ENCODE data around the gene FICD.
A peak's percentile ranks its signal among the peaks of the same experiment; 100 is the strongest.
"Not testable (repeated sequence)": the region's sequence is repeated elsewhere in the genome, so short reads cannot be mapped to it uniquely, and the experiment has no call there.

Gene FICD

DNA sequence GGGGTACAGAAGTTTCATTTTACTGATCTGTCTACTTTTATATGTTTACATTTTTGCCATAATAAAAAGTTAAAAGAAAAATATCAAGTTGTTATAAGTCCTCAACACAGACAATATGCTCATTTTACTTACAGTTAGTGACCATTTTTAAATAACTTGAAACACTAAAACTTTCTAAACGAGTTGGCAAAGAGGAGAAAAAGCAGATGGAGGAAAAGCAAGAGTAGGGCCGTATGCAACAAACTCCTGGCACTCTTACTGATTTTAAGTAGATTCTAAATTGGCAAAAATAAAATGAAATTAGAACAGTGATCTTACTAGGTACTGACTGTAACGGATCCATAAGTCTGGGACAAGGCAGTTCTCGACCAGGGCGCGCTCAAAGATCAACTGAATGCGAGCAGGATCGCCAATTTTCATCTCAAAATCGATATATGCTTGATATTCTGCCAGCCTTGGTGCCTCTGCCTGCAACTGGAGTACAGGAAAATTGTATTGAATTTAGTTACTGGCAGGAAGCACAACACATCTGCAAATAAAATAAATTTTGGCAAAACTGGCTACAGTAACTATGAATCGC lies 23.6 kb downstream of the FICD start:
- no peak for DNase-seq

DNA sequence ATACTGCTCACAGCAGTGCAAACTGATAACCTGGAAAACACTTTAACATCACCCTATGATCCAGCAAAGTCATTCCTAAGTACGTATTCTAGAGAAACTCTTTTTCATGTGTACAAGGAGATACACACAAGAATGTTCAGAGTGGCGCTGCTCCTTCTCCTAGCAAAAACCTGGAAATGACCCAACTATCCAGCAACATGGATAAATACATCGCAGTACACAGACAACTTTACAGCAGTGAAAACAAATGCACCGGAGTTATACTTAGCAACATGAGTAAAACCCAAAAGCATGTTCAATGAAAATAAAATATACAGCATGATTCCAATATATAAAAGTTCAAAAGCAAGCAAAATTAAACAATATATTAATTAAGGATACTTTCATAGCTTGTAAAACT lies 27.2 kb downstream of the FICD start:
- no peak for DNase-seq

DNA sequence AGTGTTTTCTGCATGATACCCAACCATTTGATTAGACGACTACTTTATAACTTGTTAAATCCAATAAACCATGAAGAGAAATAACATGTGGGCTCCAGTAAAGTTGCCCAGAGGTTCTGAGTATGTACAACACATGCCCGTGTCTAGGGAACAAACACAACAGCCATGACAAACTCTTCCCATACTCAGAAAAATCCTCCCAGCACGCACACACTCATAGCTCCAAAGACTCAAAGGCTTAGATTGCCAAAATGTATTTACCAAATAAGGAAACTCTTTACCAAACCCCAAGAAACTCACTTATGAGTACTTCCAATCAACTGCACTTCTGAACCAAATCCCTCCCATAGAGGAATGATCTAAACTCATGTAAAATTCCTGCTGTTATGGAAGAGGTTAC lies 28.6 kb downstream of the FICD start:
- no peak for DNase-seq

DNA sequence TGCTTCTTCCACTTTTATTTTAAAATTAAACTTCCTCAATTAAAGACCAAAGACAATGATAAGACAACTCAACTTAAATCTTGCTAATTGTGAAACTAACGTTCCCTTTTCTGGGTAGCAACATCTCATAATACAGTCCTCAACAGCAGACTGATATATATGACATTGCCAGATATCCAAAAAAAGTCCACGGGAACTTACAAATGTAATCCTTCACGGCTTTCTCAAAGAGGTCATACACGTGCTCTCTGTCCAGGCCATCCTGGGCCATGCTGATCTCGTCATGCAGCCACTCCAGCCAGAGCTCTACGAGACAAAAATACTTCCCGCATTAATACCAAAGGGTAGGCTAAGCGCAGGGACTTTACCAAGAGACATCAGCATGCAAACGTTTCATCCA lies 32.6 kb downstream of the FICD start:
- no peak for DNase-seq

DNA sequence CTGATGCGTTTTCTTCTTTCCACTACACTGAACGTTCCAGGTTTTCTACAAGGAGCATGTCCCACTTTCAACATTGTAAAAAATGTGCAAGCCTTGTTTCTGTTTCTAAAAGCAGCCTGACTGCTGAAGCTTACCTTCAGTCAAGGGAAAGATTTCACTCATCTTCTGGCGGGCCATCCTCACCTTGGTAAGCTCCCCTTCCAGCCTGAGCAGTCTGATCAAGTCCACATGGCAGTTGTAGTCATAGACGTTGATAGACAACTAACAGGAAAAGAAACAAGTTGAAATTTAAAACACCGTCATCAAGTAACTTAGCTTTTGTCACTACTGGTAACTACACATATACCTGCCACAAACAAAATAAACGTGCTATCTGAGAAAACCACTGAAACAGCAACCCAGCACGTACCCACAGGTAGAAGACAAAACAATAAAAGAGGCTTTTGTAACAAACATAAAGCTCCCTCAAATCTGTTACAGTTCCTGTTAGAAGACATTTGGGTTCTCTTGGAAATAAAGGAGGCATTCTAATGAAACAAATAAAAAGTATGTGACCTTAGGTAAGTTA lies 34.0 kb downstream of the FICD start:
- no peak for DNase-seq

DNA sequence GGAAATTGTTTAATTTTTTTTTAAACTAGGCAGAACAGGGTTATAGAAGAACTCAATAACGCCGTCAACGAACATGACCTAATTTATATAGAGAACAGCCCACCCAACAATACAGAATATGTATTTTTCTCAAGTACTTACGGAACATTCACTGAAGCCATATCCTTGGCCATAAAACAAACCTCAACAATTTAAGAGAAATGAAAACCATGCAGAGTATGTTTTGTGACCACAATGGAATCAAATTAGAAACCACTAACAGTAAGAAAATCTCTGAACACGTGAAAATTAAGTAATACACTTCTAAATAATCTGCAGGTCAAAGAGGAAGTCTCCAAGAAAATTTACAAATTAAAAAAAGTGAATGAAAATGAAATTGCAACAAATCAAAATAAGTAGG lies 36.5 kb downstream of the FICD start:
- DNase-seq = no peak

DNA sequence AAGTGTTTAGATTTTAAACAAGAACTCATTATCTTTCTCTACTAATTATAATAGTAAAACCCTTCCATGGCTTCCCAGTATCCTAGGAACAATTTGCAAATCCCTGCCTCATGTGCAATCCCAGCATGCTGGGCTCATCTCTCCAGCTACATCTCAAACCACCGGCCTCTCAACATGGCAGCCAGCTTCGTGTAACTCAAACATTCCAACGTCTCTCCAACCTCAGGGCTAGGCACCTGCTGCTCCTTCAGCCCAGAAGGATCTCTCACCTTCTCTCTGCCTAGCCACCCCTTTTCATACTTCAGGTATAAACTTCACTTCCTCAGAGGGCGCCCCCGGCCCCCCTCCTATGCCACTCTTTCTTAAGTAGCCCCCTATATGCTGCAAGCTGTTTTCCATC lies 38.7 kb downstream of the FICD start:
- DNase-seq = no peak

DNA sequence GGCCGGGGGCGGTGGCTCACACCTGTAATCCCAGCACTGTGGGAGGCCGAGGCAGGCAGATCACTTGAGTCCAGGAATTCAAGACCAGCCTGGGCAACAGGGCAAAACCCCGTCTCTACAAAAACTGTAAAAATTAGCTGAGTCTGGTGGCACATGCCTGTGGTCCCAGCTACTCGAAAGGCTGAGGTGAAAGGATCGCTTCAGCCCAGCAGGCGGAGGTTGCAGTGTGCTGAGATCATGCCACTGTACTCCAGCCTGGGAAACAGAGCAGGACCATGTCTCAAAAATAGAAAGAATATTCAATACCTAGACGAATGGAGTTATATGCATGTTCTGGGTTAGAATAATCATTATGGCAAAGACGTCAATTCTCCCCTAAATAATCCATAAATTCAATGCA lies 40.3 kb downstream of the FICD start:
- not testable (repeated sequence) for DNase-seq

DNA sequence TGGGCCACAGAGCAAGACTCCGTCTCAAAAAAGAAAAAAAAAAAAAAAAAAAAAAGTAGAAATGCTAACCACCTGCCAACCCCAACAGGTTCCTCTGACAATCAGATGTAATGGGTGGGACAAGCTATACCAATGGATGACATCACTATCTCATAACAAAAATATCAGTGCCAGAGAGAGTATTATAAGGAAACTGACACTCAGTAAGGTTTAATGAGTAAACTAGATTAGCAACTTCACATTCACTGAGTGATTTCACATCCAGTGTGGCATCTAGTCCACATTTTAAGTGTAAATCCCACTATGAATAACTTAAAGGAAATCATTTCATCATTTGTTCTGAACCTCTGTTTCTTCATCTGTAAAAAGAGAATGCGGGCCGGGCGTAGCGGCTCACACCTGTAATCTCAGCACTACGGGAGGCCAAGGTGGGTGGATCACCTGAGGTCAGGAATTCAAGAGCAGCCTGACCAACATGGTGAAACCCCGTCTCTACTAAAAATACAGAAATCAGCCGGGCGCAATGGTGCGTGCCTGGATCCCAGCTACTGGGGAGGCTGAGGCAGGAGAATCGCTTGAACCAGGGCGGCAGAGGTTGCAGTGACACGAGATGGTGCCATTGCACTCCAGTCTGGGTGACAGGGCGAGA lies 44.1 kb downstream of the FICD start:
- DNase-seq = no peak

DNA sequence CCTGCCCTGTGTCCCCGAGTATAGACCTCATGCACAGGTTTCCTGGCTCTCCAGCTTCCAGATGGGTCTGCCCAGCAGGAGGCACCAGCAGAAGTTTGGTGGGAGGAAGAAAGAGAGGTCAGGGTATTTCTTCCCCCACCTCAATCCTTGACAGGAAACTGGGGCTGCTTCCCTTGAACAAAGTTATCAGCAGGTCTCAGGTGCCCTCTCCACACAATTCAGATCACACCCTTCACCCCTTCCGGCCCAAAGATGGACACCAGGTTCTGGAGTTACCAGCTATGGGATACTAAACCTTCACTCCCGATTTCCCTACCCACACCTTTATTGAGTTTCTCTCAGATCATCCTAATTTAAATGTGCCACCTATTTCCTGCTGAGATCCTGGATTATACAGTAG lies 44.7 kb downstream of the FICD start:
- no peak for DNase-seq

DNA sequence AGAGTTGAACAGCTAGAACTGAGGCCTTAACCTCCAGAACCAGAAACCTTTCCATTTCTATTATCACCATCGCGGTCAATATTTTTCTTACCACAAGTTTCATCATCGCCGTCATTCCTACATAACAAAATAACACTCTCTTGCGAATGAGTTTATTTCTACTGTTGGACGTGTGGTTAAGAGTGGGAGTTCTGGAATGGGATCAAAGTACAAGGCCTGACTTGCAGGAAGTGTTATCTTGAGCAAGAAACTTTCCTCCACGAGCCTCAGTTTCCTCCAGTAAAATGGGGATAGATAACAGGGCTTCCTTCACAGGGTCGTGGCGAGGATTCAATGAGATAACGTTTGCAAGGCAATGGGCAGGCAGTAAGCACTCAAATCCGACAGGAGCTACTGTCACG lies 45.2 kb downstream of the FICD start:
- no peak for DNase-seq

DNA sequence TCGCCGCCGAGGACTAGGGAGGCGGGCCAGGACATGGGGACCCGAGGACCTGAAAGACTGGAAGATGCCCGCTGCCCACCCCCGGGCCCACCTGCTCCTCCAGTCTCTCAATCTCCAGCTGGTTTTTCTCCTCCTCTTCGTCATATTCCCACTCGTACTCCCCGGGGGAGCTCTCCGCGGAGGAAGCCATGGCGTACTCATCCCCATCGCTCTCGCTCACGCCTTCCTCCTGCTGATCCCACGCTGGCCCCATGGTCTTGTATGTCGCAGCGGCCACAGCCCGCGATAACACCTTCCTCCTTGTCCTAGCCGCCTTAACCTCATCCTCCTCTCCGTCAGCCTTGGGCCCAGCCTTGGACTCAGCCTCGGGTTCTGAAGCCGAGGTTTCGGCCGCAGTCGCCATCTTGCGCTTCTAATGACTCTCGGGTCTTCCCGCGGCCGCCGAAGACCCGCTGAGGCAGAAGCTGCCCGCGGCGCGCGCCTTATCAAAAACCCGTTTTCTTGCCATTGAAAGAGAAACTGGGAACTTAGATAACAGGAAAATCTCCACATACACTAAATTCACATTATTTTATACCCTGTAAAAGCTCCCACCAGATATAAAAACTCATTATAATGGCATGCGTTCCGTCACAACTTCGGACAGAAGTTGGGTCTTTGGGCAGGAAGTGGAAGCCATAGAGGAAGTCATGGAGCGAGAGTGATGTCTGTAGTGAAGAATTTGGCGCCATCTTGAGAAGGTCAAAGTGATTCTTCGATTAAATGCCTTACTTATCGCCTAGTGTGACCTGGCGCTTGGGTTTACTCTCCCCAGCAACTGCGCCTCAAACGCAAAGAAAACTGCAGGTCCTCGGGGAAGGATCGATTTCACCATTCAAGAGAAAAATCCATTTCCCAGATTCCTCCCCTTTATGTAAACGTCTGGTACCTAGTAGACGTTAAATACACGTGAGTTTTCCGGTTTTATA lies 46.0 kb downstream of the FICD start, which contains the start of gene SART3:
Gene SART3 (minus strand): TSS at position 422 of the 968 bp plus-strand sequence. CDS start 19 bp downstream, at position 403.
- DNase-seq = peak; percentile 90

DNA sequence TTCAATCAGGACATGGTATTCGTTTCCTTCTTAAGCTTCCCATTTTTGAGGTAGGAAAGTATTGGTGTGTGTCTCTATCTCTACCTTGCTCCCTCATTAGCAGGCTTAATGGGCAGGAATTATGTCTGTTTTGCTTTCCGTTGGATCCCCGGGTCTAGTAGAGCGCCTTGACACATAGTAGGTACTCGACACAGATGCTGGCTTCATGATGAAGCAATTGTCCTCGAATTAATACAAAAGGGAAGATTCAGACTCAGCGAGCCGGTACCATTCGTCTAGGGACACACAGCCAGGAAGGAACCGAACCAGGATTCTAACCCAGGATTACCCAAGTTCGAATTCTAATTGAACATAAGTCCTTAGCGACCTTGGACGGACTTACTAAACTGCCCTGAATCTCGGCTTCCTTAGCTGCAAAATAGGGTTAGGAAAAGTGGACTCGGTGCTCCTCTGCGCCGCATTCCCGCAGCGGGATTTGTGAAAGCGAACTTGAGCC lies 46.8 kb downstream of the FICD start:
- peak; percentile 53 for DNase-seq

DNA sequence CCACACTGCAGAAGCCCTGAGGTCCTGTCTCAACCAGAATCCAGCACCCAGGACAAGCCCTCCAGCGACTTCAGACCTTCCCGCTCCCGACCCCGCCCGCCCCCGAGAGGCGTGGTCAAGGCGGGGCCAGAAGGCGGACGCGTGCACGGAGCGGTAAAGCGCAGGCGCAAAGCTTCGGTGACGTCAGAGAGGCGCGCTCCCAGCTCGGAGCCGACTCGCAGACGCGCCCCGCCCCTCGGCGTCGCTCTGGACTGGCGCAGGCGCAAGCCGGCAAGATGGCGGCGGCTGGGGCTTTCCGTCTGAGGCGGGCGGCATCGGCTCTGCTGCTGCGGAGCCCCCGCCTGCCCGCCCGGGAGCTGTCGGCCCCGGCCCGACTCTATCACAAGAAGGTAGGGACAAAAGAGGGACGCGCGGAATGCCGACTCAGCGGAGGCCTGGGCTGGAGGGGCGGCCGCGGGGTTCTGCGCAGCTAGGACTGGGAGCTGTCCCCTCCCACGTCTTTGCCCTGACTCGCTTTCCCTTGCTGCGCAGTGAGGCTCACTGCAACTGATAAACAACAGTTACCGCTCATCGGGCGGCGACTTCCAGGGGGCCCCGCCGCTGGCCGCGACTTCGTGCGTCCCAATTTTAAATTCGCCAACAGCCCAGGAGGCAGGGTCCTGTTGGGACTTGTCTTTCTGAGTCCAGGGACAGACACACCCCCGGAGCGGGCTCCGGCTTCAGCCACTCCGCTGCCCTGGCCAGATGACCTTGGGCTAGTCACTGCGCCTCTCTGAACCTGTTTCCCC lies 47.5 kb downstream of the FICD start, which contains the start of gene ISCU:
Gene ISCU (plus strand): TSS at position 249 of the 788 bp plus-strand sequence. CDS start 27 bp downstream, at position 276.
- peak; percentile 80 for DNase-seq

DNA sequence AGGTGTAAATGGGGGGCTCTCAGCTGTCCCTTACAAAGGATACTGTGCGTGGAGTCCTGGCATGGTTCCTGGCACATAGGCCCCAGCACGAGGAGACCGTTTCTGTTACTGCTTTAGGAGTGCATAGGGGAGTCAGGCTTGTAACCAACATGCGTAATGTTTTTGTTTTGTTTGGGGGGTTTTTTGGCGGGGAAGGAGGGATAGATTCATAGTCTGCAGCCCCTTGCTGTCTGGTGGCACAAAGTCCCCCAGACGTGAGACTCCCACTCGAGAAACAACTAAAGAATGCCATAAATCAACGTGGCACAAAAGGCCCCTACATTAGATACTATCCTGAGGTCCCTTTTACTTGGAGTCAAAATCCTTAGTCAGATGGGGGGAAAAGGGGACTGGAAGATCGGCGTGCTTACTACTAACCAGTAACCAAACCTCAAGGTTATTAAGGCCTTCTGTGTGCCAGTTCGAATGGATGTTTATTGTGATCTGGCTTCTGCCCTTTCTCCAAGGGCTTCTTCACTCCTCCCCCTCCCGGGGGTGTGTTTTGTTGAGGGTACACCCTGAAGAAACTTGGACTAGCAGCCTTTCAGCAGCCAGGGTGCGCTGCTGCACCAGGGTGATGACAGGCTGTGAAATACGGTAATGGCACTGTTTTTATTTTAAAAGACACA lies 48.2 kb downstream of the FICD start:
- peak; percentile 55 for DNase-seq

DNA sequence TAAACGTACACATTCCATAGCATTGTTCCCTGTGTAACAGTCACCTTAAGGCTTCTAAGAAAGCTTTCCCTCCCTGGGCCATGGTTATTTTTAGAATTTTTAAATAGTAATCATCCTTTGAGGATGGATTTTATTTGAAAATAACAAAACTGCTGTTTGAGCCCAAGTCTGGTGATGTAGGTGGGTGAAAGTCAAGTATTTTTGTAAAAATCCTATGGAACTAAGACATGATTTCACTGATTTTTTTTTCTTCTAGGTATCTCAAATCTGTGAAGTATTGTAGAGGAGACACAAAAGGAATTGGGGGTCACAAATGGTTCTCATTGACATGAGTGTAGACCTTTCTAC lies 48.7 kb downstream of the FICD start:
- no peak for DNase-seq

DNA sequence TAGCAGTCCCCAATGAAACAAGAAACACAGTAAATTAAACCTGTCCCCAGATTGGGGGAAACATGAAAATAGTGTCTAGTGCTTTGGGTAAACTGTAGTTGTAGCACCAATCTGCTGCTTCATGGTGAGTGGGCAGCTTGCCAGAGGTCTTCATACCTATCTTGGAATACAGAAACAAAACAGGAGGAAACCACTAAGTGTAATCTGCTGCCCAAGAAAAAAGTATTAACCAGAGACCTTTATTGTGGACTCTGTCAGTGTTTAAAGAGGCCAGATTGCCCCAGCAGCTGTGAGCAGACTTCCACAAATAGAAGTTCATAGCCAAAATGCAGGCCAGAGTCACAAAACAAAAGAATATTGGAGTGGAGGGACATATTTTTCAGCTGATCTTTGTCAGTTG lies 49.6 kb downstream of the FICD start:
- DNase-seq = no peak

DNA sequence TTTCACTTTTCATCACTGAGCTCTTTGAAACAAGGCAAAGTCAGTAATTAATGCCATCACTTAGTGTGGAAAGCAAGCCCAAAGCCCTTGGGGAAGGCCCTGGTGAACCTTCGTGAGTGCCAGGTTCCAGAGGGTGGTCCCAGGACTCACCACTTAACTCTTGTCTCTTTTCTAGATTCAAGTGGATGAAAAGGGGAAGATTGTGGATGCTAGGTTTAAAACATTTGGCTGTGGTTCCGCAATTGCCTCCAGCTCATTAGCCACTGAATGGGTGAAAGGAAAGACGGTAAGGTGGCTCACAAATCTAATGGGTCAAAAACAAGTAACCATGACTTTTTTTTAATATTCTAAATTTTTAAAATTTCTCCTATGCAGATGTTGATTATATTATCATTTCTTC lies 50.1 kb downstream of the FICD start:
- DNase-seq = no peak

DNA sequence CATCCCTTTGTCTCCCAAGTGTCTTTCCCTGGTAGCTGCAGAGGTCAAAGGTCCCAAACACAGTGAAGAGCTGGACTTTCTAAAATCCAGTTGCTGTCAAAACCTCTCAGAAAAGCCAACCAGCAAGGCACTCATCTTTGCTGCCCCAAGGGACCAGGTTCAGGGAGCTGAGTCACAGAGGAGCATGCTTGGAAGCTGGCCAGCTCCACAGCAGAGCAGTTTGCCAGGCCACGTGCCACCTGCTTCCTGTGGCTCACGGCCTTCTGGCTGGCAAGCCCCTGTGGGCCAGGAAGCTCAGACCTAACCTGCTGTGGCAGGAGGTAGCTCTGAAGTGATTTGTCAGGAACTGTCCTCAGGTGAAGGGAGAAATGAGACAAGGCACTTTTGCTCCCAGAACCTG lies 50.9 kb downstream of the FICD start:
- DNase-seq = peak; percentile 65

DNA sequence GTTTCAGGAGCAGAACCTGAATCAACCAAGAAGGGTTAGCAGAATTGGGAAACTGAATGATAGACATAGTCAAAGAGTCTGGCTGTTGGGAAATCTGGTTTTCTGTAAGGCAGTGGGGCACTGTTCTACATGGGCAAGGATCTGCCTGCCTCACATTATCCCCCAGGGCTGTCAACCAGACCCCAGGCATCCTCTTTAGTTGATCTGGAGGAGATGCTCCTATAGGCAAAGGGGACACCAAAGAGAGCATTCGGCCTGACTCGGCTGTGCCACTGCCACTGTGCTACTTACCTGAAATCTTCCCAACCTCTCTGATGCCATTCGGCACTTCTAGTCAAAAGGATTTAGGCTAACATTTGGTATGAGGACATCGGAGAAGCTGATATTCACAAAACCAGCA lies 51.4 kb downstream of the FICD start:
- no peak for DNase-seq

DNA sequence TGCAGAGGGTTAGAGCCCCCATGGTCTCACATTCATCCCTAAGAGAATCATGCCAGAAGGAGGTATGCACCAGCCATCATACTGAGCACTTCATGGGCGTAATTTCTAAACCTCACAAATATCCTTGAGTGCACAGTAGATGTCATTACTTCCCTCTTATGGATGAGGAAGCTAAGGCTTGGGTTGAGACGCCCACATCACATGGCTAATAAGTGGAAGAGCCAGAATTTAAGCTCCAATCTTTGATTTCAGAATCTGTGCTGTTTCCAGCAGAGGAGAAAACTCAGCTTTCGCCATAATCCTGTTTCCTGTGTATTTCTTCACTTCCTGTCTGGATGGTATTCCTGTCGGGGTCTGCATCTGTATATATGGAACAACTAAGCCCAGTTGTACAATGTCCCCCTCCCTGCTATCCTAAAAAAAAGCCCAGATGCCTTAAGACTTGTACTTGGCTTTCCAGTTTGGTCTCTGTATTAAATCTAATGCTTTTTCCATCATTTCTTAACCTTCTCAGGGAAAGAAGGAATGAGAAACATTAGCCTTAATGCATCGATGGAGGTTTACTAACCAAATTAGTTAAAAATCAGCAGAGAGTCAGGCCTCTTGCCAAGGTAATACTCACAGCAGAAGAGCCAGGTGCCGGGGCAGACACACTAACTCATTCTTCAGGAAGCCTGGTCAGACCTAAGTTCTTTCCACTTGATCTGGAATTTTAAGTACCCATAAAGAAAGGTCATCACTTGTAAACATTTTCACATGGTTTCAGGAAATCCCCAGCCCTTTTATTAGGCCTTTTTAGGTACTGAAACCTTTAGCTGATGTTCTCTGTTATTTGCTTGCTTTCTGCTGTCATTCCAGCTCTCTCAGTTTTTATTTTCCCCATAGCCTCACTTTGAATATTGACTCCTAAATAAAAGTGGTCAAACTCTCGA lies 52.6 kb downstream of the FICD start:
- DNase-seq = no peak
